B cell (primary cell): ENCODE results near the gene TAS1R2.

ENCODE experiments used
- EZH2 ChIP-seq: IDR thresholded peaks from 2 replicates; pipeline ENCODE4 v1.6.1; 2012; ENCODE audit warnings: borderline replicate concordance, low read depth, mild to moderate bottlenecking, moderate library complexity, low read length; ENCODE audit not compliant: insufficient read depth, poor library complexity, severe bottlenecking
- TF ChIP-seq, protein P1 (sequence below): fragments of 200-600 bp; IDR thresholded peaks from one replicate; pipeline ENCODE4 v1.8.0; 2022; ENCODE audit warnings: antibody characterized with exemption, mild to moderate bottlenecking

DNA sequence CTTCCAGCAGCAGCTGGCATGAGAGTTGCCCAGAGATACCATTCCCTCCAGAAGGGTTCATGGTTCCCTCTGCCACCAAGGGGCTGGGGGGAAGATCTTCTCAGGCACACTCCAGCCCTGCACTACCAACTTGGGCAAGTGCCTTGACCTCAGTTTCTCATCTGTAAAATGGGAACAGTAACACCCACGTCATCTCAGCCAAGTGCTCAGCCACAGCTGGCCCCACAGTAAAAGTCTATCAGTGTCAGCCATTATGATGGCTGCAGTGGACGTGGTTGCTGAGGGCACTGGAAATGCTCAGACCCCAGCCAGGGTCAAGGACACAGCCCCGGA lies 16.3 kb upstream of the TAS1R2 start:
- TF ChIP-seq, protein P1, sequence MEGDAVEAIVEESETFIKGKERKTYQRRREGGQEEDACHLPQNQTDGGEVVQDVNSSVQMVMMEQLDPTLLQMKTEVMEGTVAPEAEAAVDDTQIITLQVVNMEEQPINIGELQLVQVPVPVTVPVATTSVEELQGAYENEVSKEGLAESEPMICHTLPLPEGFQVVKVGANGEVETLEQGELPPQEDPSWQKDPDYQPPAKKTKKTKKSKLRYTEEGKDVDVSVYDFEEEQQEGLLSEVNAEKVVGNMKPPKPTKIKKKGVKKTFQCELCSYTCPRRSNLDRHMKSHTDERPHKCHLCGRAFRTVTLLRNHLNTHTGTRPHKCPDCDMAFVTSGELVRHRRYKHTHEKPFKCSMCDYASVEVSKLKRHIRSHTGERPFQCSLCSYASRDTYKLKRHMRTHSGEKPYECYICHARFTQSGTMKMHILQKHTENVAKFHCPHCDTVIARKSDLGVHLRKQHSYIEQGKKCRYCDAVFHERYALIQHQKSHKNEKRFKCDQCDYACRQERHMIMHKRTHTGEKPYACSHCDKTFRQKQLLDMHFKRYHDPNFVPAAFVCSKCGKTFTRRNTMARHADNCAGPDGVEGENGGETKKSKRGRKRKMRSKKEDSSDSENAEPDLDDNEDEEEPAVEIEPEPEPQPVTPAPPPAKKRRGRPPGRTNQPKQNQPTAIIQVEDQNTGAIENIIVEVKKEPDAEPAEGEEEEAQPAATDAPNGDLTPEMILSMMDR = no peak
- TF ChIP-seq EZH2 = no peak
